Muscle of back (tissue), 13 donors: ENCODE measurements around the gene CDC42. TPM values are rescaled to one million over a fixed set of nuclear protein-coding genes. Genes with fewer than 3 reads are reported as not detected.
"Not testable (repeated sequence)": the region's sequence is repeated elsewhere in the genome, so short reads cannot be mapped to it uniquely, and the experiment has no call there.

ENCODE experiments used
- DNase-seq, 3 donors: peaks; one replicate each; pipeline versions ENCODE4 v3.0.0 to v3.0.0-alpha.2; 2013
- long read RNA-seq, 9 donors: transcript quantifications; one replicate each; lab custom pipeline, GENCODE V29; 2026
- polyA plus RNA-seq, 10 donors: library from polyadenylated mRNA; unstranded; fragments of 120-200 nt; gene quantifications; one replicate each; pipeline ENCODE4 v1.2.1, GENCODE V29; 2013; ENCODE audit not compliant: insufficient read length in 10 of 10

Gene CDC42
- 100 to 1,000 TPM; 216 to 288 (median 243) TPM for polyA plus RNA-seq
- long read RNA-seq, donor 1, partial matches to known transcripts: 66 of 118 reads
- long read RNA-seq, donor 1, other reads (novel, unspliced or antisense): 47 of 118 reads
- long read RNA-seq, donor 2, partial matches to known transcripts: 47 of 81 reads
- long read RNA-seq, donor 2, other reads (novel, unspliced or antisense): 29 of 81 reads
- long read RNA-seq, donor 3, partial matches to known transcripts: 0 of 1 reads
- long read RNA-seq, donor 3, other reads (novel, unspliced or antisense): 0 of 1 reads
- long read RNA-seq, donor 4, partial matches to known transcripts: 24 of 73 reads
- long read RNA-seq, donor 4, other reads (novel, unspliced or antisense): 46 of 73 reads
- long read RNA-seq, donor 5, partial matches to known transcripts: 112 of 115 reads
- long read RNA-seq, donor 5, other reads (novel, unspliced or antisense): 0 of 115 reads
- long read RNA-seq, donor 6, transcript CDC42-201 (6 exons, 1,452 nt): major isoform, 5 of 148 reads
- long read RNA-seq, donor 6, partial matches to known transcripts: 78 of 148 reads
- long read RNA-seq, donor 6, other reads (novel, unspliced or antisense): 63 of 148 reads
- long read RNA-seq, donor 7, partial matches to known transcripts: 28 of 71 reads
- long read RNA-seq, donor 7, other reads (novel, unspliced or antisense): 39 of 71 reads
- long read RNA-seq, donor 8, partial matches to known transcripts: 59 of 106 reads
- long read RNA-seq, donor 8, other reads (novel, unspliced or antisense): 45 of 106 reads
- long read RNA-seq, donor 9, partial matches to known transcripts: 6 of 14 reads
- long read RNA-seq, donor 9, other reads (novel, unspliced or antisense): 8 of 14 reads

DNA sequence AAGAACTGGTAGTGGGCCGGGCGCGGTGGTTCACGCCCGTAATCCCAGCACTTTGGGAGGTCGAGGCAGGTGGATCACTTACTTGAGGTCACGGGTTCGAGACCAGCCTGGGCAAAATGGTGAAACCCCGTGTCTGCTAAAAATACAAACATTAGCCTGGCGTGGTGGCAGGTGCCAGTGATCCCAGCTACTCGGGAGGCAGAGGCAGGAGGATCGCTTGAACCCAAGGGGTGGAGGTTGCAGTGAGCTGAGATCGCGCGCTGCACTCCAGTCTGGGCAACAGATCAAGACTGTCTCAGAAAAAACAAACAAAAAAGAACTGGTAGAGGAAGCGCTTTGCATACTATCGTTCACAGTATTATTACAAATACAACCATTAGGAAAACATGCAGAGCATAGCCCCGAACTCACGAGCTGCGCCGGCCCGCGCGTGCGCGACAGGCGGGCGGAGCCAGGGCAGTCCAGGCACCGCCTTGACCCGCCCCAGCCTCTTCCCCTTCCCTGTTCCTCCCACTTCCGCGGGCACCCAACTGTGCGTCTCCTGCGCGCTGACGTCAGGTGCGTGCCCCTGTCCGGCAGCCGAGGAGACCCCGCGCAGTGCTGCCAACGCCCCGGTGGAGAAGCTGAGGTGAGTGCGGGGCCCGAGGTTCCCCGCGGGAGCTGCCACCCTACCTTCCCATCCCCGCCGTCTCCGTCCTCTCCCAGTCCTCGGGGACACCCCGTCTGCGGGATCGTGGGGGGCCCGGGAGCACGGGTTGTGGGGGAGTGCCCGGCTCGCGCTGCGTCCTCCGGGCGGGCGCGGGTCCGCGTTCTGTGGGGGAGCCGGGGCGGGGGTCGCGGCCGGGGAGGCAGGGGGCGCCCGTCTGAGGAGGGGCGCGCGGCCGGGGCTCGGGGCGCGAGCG, at the start of gene CDC42:
TSS of gene CDC42 (plus strand) at position 595 of the 902 bp plus-strand sequence. CDS start 25,770 bp downstream, outside the sequence.
- peak; percentile 96 to 98 (median 96) for DNase-seq

DNA sequence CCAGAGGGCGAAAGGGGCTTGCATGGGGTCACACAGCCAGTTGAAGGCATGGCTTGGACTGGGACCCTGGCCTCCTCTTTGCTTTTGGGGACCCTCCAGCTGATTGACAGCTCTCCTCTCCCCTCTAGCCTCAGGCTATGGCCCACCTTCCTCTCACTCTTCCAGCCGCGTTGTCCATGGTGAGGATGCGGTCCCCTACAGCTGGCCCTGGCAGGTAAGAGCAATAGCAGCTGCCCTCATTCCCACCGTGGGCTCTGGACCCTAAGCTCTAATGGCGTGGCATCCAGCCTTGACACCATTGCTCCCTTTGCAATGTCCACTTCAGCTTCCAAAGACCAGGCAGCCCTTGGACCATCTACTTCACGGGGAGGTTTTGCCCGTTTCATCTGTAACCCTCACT, 49.6 kb upstream of the CDC42 start:
- DNase-seq: not testable (repeated sequence)

DNA sequence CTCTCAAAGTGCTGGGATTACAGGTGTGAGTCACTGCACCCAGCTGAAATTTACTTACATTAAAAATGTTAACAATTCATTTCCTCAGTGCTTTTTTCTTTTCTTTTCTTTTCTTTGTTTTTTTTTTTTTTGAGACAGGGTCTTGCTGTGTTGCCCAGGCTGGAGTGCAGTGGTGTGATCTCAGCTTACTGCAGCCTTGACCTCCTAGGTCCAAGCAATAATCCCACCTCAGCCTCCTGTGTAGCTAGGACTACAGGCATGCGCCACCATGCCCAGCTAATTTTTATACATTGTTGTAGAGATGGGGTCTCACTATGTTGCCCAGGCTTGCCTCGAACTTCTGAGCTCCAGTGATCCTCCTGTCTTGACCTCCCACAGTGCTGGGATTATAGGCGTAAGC, 48.5 kb upstream of the CDC42 start:
- not testable (repeated sequence) for DNase-seq

DNA sequence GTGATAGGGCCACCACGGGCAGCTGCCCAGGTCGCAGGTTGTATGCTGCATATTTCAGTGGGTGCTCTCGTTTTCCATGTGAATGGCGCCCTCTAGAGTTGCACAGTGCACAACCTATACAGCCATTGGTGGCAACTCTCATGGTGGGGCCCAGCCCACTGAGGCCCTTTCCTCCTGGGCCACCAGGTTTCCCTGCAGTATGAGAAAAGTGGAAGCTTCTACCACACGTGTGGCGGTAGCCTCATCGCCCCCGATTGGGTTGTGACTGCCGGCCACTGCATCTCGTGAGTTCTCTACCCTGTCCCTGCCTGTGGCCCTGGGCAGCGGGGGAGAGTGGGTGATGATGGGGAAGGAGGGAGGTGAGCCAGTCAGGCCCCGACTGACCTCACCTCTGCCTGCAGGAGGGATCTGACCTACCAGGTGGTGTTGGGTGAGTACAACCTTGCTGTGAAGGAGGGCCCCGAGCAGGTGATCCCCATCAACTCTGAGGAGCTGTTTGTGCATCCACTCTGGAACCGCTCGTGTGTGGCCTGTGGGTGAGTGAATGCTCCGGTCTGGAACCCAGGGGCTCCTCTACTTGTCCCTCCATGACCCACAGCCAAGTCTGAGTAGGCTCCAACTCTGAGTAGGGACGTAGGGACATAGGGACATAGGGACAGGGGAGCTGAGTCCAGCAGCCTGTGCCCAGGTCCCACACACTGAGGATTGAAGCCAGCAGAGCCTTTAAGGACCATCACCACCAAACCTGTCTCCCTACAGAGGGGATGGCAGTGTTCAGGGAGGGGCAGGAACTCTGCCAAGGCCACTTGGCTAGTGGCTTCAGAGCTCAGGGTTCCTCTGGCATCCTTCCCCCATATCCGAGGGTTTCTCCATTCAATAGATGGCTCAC, 47.0 kb upstream of the CDC42 start:
- DNase-seq: not testable (repeated sequence)

DNA sequence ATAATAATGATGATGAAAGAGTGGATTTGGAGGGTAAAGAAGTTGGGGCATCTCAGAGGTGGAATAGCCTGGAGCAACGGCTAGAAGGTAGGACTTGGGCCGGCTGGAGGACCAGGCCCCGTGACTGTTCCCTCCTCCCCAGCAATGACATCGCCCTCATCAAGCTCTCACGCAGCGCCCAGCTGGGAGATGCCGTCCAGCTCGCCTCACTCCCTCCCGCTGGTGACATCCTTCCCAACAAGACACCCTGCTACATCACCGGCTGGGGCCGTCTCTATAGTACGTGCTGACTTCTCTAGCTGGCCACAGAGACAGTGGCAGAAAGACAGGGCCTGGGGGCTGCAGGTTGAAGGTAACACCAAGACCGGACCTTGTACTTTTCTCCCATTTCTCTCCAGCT, 45.8 kb upstream of the CDC42 start:
- DNase-seq: not testable (repeated sequence)

DNA sequence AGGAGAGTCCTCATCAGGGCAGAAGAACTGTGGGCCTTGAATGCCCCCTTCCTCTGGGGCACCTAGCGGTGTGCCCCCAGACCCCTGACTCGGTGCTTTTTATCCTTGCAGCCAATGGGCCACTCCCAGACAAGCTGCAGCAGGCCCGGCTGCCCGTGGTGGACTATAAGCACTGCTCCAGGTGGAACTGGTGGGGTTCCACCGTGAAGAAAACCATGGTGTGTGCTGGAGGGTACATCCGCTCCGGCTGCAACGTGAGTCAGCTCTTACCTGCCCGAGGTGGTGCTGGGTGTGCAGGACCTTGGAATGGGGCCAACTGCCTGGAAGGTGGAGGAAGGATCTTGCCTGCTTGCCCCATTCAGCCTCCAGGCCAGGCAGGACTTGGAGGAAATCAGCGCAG, 45.2 kb upstream of the CDC42 start:
- not testable (repeated sequence) for DNase-seq

DNA sequence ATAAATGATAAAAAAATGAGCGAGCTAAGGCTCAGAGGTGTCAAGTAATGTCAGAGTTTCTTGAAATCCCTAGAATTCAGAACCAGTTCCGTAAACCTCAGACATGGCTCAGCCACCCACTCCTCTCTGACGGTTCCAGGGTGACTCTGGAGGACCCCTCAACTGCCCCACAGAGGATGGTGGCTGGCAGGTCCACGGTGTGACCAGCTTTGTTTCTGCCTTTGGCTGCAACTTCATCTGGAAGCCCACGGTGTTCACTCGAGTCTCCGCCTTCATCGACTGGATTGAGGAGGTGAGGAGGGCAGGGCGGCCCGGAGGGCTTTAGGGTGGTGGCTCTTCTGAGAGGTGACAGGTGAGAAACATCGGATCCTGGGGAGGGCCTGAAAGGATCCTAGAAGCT, 42.9 kb upstream of the CDC42 start:
- not testable (repeated sequence) for DNase-seq

DNA sequence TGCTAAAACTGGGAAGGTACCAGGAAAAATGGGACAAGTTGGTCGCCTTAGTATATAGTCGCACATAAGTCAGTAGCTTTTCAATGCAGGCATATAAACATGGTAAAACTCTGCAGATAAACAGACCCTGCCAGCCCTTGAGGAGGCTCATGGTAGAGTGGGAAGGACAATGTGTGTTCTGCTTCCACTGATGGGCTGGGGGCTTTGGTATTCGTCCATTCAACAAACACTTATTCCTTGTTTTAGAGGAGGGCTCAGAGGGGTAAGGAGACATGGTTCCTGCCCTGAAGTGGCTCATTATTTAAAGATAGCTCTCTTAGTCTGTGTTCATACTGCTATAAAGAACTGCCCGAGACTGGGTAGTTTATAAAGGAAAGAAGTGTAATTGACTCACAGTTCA, 39.8 kb upstream of the CDC42 start:
- DNase-seq: not testable (repeated sequence)

DNA sequence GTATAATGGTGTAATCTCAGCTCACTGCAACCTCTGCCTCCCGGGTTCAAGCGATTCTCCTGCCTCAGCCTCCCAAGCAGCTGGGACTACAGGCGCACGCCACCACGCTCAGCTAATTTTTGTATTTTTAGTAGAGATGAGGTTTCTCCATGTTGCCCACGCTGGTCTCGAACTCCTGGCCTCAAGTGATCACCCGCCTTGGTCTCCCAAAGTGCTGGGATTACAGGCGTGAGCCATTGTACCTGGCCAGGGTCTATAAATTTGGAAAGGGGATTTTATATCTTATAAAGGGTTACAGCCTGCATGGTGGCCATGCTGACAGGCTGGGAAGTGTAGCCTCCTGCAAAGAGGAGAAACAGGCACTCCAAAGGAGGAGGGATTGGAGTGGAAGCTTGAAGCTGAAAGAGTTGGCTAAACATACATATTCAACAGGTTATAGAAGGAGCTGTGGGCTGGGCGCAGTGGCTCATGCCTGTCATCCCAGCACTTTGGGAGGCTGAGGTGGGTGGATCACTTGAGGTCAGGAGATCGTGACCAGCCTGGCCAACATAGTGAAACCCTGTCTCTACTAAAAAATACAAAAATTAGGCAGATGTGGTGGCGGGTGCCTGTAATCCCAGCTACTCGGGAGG, 37.8 kb upstream of the CDC42 start:
- DNase-seq: not testable (repeated sequence)

DNA sequence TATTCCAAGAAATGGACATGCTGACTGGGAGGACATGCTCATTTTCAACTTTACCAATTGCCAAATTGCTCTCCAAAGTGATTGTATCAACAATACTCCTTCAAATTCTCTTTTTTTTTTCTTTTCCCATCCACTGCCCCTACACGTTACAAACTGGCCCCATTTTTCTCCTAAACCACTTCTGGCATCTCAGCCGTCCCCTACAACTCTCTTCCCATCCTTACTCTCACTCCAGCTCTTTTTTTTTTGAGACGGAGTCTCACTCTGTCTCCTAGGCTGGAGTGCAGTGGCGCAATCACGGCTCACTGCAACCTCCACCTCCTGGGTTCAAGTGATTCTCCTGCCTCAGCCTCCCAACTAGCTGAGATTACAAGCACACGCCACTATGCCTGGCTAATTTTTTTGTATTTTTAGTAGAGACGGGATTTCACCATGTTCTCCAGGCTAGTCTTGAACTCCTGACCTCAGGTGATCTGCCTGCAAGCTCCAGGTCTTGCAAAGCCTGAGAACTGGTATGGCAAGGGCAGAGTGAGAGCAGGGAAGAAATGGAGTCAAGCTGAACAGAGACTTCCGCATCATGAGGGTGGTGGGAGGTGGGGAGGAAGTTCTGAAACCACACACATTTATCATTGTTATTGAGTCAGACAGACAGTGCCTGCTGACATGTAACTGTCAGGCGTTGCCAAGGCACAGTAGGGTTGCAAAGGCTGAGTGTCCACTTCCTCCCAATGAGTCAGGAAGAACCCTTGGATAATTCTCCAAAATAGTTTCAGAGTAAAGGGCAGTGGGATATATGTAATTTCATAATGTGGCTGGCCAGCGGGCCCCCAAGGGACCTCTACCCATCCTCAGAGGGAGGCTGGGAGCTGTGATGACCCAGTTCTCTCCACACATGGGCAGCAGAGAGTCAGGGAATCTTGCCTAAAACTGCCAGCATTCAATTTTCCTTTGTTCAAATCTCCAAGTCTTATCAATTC, 33.6 kb upstream of the CDC42 start:
- peak in 2 of 3 donors; percentile 39 to 84 for DNase-seq

DNA sequence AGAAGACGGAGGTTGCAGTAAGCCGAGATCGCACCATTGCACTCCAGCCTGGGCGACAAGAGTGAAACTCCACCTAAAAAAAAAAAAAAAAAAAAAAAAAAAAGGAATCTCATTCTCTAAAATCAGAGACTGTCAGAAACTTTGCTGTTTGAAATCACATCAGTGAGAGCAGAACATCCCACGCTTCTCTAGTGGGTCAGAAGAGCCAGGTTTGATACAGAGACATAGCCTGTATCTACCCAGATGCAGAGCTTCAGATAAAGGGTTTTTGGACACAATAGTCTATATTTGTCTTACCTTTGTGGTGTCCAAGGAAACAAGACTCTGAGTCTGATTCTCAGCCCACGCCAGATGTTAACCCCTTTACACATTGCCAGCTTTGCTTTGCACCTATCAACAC, 31.4 kb upstream of the CDC42 start:
- DNase-seq: no peak

DNA sequence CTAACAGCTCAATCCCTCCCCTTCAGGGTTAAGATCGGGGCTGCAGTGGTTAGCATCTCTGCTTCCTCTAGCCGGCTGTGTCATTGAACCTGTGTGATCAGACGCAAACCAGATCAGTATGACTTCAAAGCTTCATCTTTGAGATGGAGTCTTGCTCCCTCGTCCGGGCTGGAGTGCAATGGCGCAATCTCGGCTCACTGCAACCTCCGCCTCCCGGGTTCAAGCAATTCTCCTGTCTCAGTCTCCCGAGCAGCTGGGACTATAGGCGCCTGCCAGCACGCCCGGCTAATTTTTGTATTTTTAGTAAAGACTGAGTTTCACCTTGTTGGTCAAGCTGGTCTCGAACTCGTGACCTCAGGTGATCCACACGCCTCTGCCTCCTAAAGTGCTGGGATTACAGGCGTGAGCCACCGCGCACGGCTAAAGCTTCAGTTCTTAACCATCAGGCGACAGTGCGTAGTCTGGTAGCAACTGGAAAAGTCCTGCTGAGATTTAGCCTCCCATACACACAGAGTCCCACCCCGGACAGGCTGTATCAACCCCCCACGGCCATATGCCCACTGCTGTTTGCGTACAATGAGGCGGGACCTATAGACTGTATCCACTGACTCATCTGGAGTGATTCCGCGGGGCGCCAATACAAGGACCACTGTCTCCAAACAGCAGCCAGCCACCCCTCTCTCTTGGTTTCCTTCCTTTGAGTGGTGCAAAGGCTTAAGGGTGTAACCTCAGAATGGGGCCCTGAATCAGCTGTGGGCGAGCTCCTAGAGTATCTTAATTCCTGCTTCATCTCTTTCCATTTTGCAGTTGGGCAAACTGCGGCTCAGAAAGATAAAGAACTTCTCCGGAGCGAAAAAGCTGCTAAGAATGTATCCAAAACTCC, 27.8 kb upstream of the CDC42 start:
- DNase-seq: peak in 2 of 3 donors; percentile 83 to 93

DNA sequence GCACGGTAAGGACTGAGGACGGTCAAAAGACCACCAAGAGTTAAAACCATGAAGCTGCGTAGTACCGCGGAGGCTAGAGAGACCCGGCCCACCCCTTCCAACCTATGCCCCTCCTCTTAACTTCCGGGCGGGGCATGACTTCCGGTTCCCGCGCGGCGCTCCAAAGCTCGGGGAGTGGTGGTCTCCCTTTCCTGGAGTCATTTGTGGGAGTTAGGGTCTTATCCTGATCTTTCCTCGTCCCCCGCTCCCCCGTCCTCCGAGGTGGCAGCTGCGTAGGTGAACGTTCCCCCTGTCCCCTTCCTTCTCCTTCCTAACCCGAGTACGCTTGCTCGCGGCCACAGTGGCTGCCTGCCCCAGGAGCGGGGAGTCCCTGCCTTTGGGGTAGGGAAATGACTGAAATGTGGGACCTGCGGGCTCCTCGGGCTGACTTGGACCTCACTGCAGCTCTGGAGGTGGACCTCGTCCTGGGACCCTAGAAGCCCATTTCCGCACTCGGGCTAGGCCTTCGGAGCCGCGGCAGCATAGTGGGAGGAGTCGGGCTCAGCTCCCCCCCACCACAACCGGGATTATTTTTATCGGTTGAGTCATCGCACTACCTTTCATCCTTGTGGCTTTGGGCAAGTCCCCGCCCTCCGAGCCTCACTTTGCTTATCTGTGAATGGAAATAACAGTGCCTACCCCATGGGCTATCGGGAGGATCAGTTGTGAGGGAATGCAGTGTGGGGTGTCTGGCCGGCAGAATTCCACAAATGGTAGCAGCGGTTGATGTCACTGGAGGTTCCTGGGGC, 26.9 kb upstream of the CDC42 start:
- DNase-seq: peak; percentile 89 to 96 (median 90)

DNA sequence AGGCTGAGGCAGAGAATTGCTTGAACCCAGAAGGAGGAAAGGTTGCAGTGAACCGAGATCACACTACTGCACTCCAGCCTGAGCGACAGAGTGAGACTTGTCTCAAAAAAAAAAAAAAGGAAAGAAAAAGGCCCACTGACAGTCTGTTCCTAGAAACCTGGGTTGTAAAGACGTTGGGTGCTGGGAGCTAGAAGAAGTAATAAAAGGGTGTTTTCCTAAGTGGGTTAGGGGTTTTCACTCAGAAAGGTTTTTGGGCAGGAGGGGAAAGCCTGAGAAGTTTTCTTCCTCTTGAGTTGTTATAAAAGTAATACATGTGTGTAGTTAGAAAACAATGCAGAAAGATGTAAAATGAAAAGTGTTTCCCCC, 25.6 kb upstream of the CDC42 start:
- DNase-seq: no peak

DNA sequence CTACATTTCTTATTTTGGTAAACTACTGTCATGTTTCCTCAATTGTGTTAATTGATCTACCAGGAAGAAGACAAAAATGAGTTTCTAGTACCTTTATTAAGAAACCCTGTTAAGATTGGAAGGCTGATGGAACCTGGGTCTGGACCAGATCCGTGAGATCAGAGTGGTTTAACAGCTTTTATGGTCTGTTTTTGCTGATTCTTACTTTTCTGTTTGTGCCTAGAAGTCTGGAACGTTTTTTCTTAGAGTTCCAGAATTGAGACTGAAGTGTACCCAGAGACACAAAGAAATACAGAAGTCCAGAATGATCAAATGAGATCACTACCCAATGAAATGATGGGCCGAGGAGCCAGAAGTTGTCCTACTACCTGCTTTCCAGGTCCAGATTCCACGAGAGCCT, 22.5 kb upstream of the CDC42 start:
- no peak for DNase-seq

DNA sequence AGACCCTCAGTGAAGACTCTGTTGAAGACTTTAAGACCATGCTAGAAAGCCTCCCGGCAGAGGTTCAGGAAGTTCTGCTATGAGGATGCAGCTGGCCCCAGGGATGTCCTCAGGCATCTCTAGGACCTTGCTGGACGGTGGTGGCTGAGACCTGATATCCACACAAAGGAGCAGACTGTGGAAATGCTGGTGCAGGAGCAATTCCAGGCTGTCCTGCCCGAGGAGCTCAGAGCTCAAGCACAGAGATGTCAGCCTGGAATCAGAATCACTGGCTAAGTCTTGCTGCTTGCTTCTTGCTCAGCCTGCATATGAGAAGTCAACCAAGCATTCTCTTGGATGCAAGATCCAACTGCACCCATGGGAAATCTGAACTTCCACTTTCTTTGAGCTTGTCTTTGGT, 22.0 kb upstream of the CDC42 start:
- DNase-seq: no peak
